ENCODE measurements around the gene PACRG.

The PACRG gene

GRCh38 chr6:162845972-162846371, 118.2 kb downstream of the PACRG start:
- in situ Hi-C loops (cut with MboI; ENCODE audit: low pct_unique_long_range_greater_than_20kb, low sequenced_read_pairs, unreplicated experiment): no loop called here
- no peak for TF ChIP-seq CTCF (IDR thresholded peaks at IDR 0.05; ENCODE audit: extremely low read depth, insufficient read depth, missing control alignments)
- DNase-seq (ENCODE audit: low spot score): no peak

DNA sequence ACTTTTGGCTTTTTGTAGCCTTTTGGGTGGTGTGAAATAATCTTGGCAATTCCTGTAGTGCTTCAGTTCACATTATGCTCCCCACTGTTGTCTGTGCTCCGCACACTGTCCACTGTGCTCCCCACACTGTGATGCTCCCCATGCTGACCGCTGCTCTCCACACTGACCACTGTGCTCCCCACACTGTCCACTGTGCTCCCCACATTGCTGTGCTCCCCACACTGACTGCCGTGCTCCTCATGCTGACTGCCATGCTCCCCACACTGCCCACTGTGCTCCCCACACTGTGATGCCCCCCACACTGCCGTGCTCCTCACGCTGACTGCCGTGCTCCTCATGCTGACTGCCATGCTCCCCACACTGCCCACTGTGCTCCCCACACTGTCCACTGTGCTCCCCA, 118.9 kb downstream of the PACRG start:
- in situ Hi-C loops (cut with MboI; ENCODE audit: low pct_unique_long_range_greater_than_20kb, low sequenced_read_pairs, unreplicated experiment): no loop called here
- DNase-seq (ENCODE audit: low spot score): no peak
- no peak for TF ChIP-seq CTCF (IDR thresholded peaks at IDR 0.05; ENCODE audit: extremely low read depth, insufficient read depth, missing control alignments)

DNA sequence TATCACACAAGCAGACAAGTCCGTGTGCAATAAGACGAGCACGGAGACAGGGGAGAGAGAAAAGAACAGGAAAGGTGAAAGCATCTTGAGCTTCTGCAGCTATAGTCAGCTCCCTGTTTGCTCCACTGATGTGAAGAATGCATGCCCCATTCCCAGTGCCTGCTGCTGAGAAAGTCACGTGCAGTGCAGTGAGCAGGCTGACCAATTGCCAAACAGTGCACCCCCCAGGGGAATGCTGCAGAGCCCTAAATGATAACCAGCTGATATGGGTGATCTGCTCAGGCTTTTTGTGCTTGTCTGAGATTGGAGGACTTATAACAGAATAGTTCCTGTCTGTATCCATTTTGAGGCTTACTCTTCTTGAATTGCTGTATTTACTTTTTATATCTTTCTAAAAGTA, 121.5 kb downstream of the PACRG start:
- no peak for DNase-seq (ENCODE audit: low spot score)
- in situ Hi-C loops (cut with MboI; ENCODE audit: low pct_unique_long_range_greater_than_20kb, low sequenced_read_pairs, unreplicated experiment): no loop called here
- no peak for TF ChIP-seq CTCF (IDR thresholded peaks at IDR 0.05; ENCODE audit: extremely low read depth, insufficient read depth, missing control alignments)

DNA sequence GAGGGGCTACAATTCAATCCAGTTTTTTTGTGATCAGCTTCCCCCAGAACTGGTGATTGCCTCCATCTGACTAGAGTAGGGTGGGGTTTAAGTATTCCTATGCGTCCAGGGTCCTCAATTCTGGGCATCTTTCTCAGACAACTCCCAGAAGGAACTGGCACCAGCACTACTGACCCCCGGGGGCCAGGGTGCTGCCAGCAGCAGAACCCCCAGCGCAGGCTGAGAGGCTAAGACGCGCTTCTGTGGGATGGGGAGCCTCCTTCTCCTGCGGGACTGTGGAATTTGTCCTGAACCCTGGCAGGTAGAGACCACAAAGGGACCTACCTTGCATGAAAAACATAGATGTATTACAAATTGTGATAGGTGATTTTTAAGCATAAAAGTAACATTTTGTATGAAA, 124.4 kb downstream of the PACRG start:
- no peak for DNase-seq (ENCODE audit: low spot score)
- in situ Hi-C loops (cut with MboI; ENCODE audit: low pct_unique_long_range_greater_than_20kb, low sequenced_read_pairs, unreplicated experiment): no loop called here
- no peak for TF ChIP-seq CTCF (IDR thresholded peaks at IDR 0.05; ENCODE audit: extremely low read depth, insufficient read depth, missing control alignments)

GRCh38 chr6:162852840-162853577, 125.2 kb downstream of the PACRG start:
- DNase-seq (ENCODE audit: low spot score): no peak
- no peak for TF ChIP-seq CTCF (IDR thresholded peaks at IDR 0.05; ENCODE audit: extremely low read depth, insufficient read depth, missing control alignments)
- in situ Hi-C loops (cut with MboI; ENCODE audit: low pct_unique_long_range_greater_than_20kb, low sequenced_read_pairs, unreplicated experiment): no loop called here

DNA sequence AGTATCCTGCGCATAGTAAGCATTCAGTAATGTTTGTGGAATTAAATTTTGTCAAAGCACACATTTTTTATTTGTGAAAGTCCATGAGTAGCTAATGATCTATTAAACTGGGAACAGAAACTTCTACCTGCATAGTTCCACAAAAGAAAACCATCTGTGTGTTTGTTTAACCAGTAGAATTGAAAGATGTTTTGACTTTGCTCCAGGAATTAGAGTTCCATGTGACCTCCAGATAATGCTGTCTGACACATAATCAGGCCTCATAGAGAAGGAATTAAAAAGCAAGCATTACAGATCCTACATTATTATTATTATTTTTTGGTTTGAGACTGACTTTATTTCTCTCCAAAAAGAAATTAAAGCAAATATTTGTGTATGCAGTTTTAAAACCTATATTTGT, 126.5 kb downstream of the PACRG start:
- DNase-seq (ENCODE audit: low spot score): no peak
- in situ Hi-C loops (cut with MboI; ENCODE audit: low pct_unique_long_range_greater_than_20kb, low sequenced_read_pairs, unreplicated experiment): no loop called here
- no peak for TF ChIP-seq CTCF (IDR thresholded peaks at IDR 0.05; ENCODE audit: extremely low read depth, insufficient read depth, missing control alignments)

All from GM13977 (cell line).